ENCODE data around the gene FANCC. TPM values are rescaled to one million over a fixed set of nuclear protein-coding genes. Genes with fewer than 3 reads are reported as not detected.
A peak's percentile ranks its signal among the peaks of the same experiment; 100 is the strongest.

FANCC gene
- total and polyA plus RNA-seq, 2 of the 13 experiments (the other 11 are each of a cell fraction or from before 2014, with no cell fraction given) = 7.4 to 8.6 TPM

- no peak for TF ChIP-seq SOX6 (IDR thresholded peaks at IDR 0.05)
- TF ChIP-seq SOX6 (CRISPR knock-in tag; IDR thresholded peaks at IDR 0.05) = 0 out of 2 replicates have a peak, but pooled peaks have one; percentile 14
- no peak for TF ChIP-seq FOXK1 (CRISPR knock-in tag; IDR thresholded peaks at IDR 0.05; ENCODE audit: borderline replicate concordance, low read depth)
- TF ChIP-seq ZNF12 (CRISPR knock-in tag; IDR thresholded peaks at IDR 0.05) = no peak
Observed at GRCh38 chr9:95090023-95090791, 227.3 kb downstream of the FANCC start (continued).

GRCh38 chr9:95089257-95090022 is 228.1 kb downstream of the FANCC start:
- H3K79me2 ChIP-seq (ENCODE audit: insufficient read depth, low read length) = no peaks in the 10 kb centered on the region
- no peaks in the 10 kb centered on the region; a peak in 1 of 5 replicates for H3K27me3 ChIP-seq (ENCODE audit: control insufficient read depth in 1 of 2, insufficient read depth in 2 of 2, low read length in 2 of 2)
- ATAC-seq (no peak), DNase-seq (ENCODE audit: low spot score) (no peak), FAIRE-seq (no peak)
- peaks cover 3% of the 10 kb centered on the region; the same call in 1 of the 2 replicates for H4K20me1 ChIP-seq (ENCODE audit: insufficient read depth, low read length)
- H3K27ac ChIP-seq (ENCODE audit: extremely low read length, insufficient read depth, low read length) = no peak overlapping the region
- peaks cover 23 to 39% of the 10 kb centered on the region in 2 experiments for H3K36me3 ChIP-seq (replicated peaks in 1 of 2; ENCODE audit: control insufficient read depth in 1 of 2, insufficient read depth in 2 of 2, low read length in 2 of 2)
- no peaks in the 10 kb centered on the region for H3K9me3 ChIP-seq (ENCODE audit: low read length)
- ChIA-PET CTCF (ENCODE audit: low intra/inter-chr PET ratio, low total read pairs) (no interaction called here), POLR2A (interaction anchor here (0.6 kb wide), 1 partner anchor 420 kb away, joined by 3 read pairs; no protein-coding TSS in a partner anchor)
- H3K4me1 ChIP-seq (ENCODE audit: insufficient read depth, low read length) = peaks cover 18% of the 10 kb centered on the region
- H3K9ac ChIP-seq (ENCODE audit: insufficient read depth, low read depth, low read length) = no peak overlapping the region
- H3K4me3 ChIP-seq (replicated peaks in 1 of 3; ENCODE audit: insufficient read depth in 1 of 3, low read depth in 2 of 3, low read length in 3 of 3) = no peak overlapping the region
- in situ Hi-C loops (cut with HindIII; ENCODE audit: extremely low pct_ligation_motif_present, low pct_unique_long_range_greater_than_20kb) (no loop called here), intact Hi-C loops (cut with micrococcal nuclease; ENCODE audit: unreplicated experiment) (no loop called here)
- H3K4me2 ChIP-seq (ENCODE audit: low read depth, low read length) = no peak overlapping the region
- no TSS peak for BruUV-seq (replicated peaks)
- TF ChIP-seq ZNF34 (CRISPR knock-in tag; IDR thresholded peaks at IDR 0.05; ENCODE audit: borderline replicate concordance) (no peak), REL (CRISPR knock-in tag; conservative IDR thresholded peaks at IDR 0.05) (no peak), KAT8 (CRISPR knock-in tag; IDR thresholded peaks at IDR 0.05) (no peak), MBNL3 (CRISPR knock-in tag; conservative IDR thresholded peaks at IDR 0.05) (no peak), AGO2 (optimal IDR thresholded peaks at IDR 0.05; ENCODE audit: low read depth, low read length) (peak; percentile 76), POLR2A (IDR thresholded peaks at IDR 0.05; ENCODE audit: insufficient read depth in 1 of 2, low read depth in 2 of 2, low read length in 2 of 2) (peak in 1 of 2 experiments; percentile 32; a peak in 1 of 4 replicates), RBM22 (optimal IDR thresholded peaks at IDR 0.05; ENCODE audit: low read length) (peak; percentile 70), ZNF44 (CRISPR knock-in tag; IDR thresholded peaks at IDR 0.05) (no peak)
- H2AFZ ChIP-seq (ENCODE audit: low read length) = no peak overlapping the region
- WGBS (ENCODE audit: low lambda C conversion rate) = 98% methylated on average over 12 of the region's 16 CpGs
